Hepatocyte (in vitro differentiated cells): ENCODE results near the gene GBE1. TPM values are rescaled to one million over a fixed set of nuclear protein-coding genes. Genes with fewer than 3 reads are reported as not detected.

Experiments used
- DNase-seq: peaks from one replicate; pipeline ENCODE4 v3.0.0-alpha.2; 2016; ENCODE audit warnings: low spot score
- H2AFZ ChIP-seq: fragments of 200-600 bp; sonication (generic); 2 replicates; pipeline ENCODE4 v1.6.0; 2016; ENCODE audit warnings: antibody characterized with exemption, mild to moderate bottlenecking
- H3K27ac ChIP-seq: fragments of 200-600 bp; sonication (generic); 2 replicates; pipeline ENCODE4 v1.5.1; 2016; ENCODE audit warnings: mild to moderate bottlenecking
- H3K27me3 ChIP-seq: fragments of 200-600 bp; sonication (generic); 2 replicates; pipeline ENCODE4 v1.6.1; 2016
- H3K36me3 ChIP-seq: fragments of 200-600 bp; sonication (generic); replicated peaks from 2 replicates; pipeline ENCODE4 v1.5.1; 2016; ENCODE audit warnings: low read depth; ENCODE audit not compliant: insufficient read depth
- H3K4me1 ChIP-seq: fragments of 200-600 bp; sonication (generic); 2 replicates; pipeline ENCODE4 v1.5.1; 2016; ENCODE audit warnings: mild to moderate bottlenecking, moderate library complexity; ENCODE audit not compliant: insufficient read depth
- H3K4me2 ChIP-seq: fragments of 200-600 bp; sonication (generic); 2 replicates; pipeline ENCODE4 v1.6.0; 2016
- H3K4me3 ChIP-seq: fragments of 200-600 bp; sonication (generic); 2 replicates; pipeline ENCODE4 v1.5.1; 2016; ENCODE audit warnings: mild to moderate bottlenecking
- H3K79me2 ChIP-seq: fragments of 200-600 bp; sonication (generic); 2 replicates; pipeline ENCODE4 v1.6.0; 2017; ENCODE audit warnings: mild to moderate bottlenecking
- H3K9me2 ChIP-seq: fragments of 200-600 bp; sonication (generic); replicated peaks from 2 replicates; pipeline ENCODE4 v1.6.0; 2017; ENCODE audit warnings: mild to moderate bottlenecking; ENCODE audit not compliant: insufficient read depth
- H3K9me3 ChIP-seq: fragments of 200-600 bp; sonication (generic); 2 replicates; pipeline ENCODE4 v1.5.1; 2016; ENCODE audit warnings: low read depth, mild to moderate bottlenecking
- H4K20me1 ChIP-seq: fragments of 200-600 bp; sonication (generic); 2 replicates; pipeline ENCODE4 v1.6.0; 2016; ENCODE audit warnings: mild to moderate bottlenecking; ENCODE audit not compliant: insufficient read depth, poor library complexity, severe bottlenecking
- CTCF ChIP-seq: fragments of 200-600 bp; sonication (generic); IDR thresholded peaks from 2 replicates; pipeline ENCODE4 v1.5.1; 2016; ENCODE audit warnings: antibody characterized with exemption, mild to moderate bottlenecking; ENCODE audit not compliant: poor library complexity
- EZH2 ChIP-seq: fragments of 200-600 bp; sonication (generic); IDR thresholded peaks from 2 replicates; pipeline ENCODE4 v1.6.1; 2016; ENCODE audit warnings: antibody characterized with exemption, mild to moderate bottlenecking, borderline replicate concordance
- EZH2phosphoT487 ChIP-seq: fragments of 200-600 bp; sonication (generic); IDR thresholded peaks from one replicate; pipeline ENCODE4 v1.6.1; 2018; ENCODE audit warnings: antibody characterized with exemption, mild to moderate bottlenecking, low read depth, moderate library complexity; ENCODE audit not compliant: unreplicated experiment, severe bottlenecking
- WGBS: methylation state at CpG from one replicate; pipeline ENCODE4 v1.1.6; 2016; ENCODE audit warnings: low lambda C conversion rate; ENCODE audit errors: missing lambda C conversion rate; 5-methylcytosine and 5-hydroxymethylcytosine counted together
- polyA plus RNA-seq: library from polyadenylated mRNA; unstranded; fragments of >200 nt; fragmentation: Nextera tagmentation; extraction: Ambion mirVana; gene quantifications from 2 replicates; pipeline ENCODE4 v1.2.1, GENCODE V29; 2016
- total RNA-seq: library from RNA; depleted of rRNA; stranded (reverse); fragments of >200 nt; gene quantifications from 2 replicates; pipeline ENCODE4 v1.2.3, GENCODE V29; 2014

Gene GBE1
- total and polyA plus RNA-seq, 2 experiments from 2014 or later = 15.6 to 25.8 TPM

- H3K9me2 ChIP-seq = no peaks in the 10 kb centered on the region
- 89% methylated on average over 2 of the region's 2 CpGs for WGBS
- H3K4me2 ChIP-seq = no peak overlapping the region
- H3K4me3 ChIP-seq = no peak overlapping the region
- H3K36me3 ChIP-seq = no peaks in the 10 kb centered on the region
- H3K9me3 ChIP-seq = no peaks in the 10 kb centered on the region
- H4K20me1 ChIP-seq = no peaks in the 10 kb centered on the region
- H3K27ac ChIP-seq = no peak overlapping the region
- no peaks in the 10 kb centered on the region for H3K79me2 ChIP-seq
- no peaks in the 10 kb centered on the region for H3K27me3 ChIP-seq
- no peak for DNase-seq
- H3K4me1 ChIP-seq = no peaks in the 10 kb centered on the region
- no peak overlapping the region for H2AFZ ChIP-seq
- TF ChIP-seq EZH2 (no peak), EZH2phosphoT487 (no peak), CTCF (no peak)
These were observed 247.9 kb downstream of the GBE1 start for GRCh38 chr3:81513591-81513990.

- Histone ChIP-seq H3K36me3 (no peaks in the 10 kb centered on the region), H3K27ac (no peak overlapping the region), H3K4me1 (no peaks in the 10 kb centered on the region), H4K20me1 (no peaks in the 10 kb centered on the region), H3K27me3 (no peaks in the 10 kb centered on the region), H3K9me3 (no peaks in the 10 kb centered on the region), H3K4me2 (no peak overlapping the region), H3K4me3 (no peak overlapping the region), H2AFZ (no peak overlapping the region), H3K79me2 (no peaks in the 10 kb centered on the region), H3K9me2 (no peaks in the 10 kb centered on the region)
- TF ChIP-seq EZH2phosphoT487 = no peak
- no peak for TF ChIP-seq EZH2
- no peak for TF ChIP-seq CTCF
- no peak for DNase-seq
- 90% methylated on average over 2 of the region's 2 CpGs for WGBS
These were observed 258.4 kb downstream of the GBE1 start for GRCh38 chr3:81503026-81503425.

DNA sequence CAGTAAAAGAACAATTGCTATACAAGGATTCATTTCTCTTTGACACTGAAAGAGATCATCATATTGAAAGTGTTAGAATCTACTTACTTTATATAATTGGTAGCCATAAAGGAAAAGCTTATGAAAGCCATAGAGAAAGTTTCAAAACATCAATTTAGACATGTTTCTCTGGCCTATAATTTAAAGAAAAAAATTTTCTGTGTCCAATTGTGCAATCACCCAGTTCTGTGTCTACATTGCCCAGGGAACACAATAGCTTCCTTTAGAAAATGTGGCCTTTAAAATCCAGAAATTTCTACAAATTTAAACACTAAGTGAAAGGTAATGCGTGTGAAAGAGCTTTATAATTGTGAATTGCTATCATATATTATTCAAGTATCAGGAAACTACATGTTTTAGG lies 259.2 kb downstream of the GBE1 start:
- Histone ChIP-seq H4K20me1 (no peaks in the 10 kb centered on the region), H3K79me2 (no peaks in the 10 kb centered on the region), H3K27ac (no peak overlapping the region), H3K4me3 (no peak overlapping the region), H3K4me2 (no peak overlapping the region), H2AFZ (no peak overlapping the region), H3K27me3 (no peaks in the 10 kb centered on the region), H3K9me2 (no peaks in the 10 kb centered on the region), H3K9me3 (no peaks in the 10 kb centered on the region), H3K36me3 (no peaks in the 10 kb centered on the region), H3K4me1 (no peaks in the 10 kb centered on the region)
- 91% methylated on average over 1 of the region's 1 CpG for WGBS
- no peak for DNase-seq
- TF ChIP-seq EZH2 (no peak), EZH2phosphoT487 (no peak), CTCF (no peak)

DNA sequence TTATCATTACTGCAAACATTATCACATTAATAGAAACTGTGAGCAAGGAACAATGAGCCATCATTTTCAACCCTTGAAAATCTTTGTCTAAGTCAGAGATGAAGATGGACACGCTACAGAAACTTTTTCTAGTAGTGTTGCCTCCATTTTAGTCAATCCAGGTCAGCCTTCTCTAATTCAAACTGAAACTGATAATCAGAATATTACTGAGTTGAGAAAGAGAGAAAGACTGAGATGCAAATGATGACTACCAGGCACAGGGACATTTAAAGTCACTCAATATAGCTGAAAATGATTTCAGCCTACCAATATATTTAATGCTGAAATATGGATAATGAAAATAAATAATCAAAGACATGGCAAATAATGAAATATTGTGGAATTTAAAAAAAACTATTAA lies 261.4 kb downstream of the GBE1 start:
- no peak for TF ChIP-seq EZH2phosphoT487
- DNase-seq = no peak
- Histone ChIP-seq H3K79me2 (no peaks in the 10 kb centered on the region), H3K4me2 (no peak overlapping the region), H3K27me3 (no peaks in the 10 kb centered on the region), H3K36me3 (no peaks in the 10 kb centered on the region), H2AFZ (no peak overlapping the region), H3K27ac (no peak overlapping the region), H3K9me3 (no peaks in the 10 kb centered on the region), H3K9me2 (no peaks in the 10 kb centered on the region), H4K20me1 (no peaks in the 10 kb centered on the region), H3K4me1 (no peaks in the 10 kb centered on the region), H3K4me3 (no peak overlapping the region)
- WGBS = 100% methylated on average over 1 of the region's 1 CpG
